Stimulated activated naive CD8-positive, alpha-beta T cell treated with anti-CD3 and anti-CD28 coated beads, Interleukin-15, Interleukin-2, amounts not matched to agents 100 U/mL and 50 U/mL, for 24 hours (primary cell): ENCODE measurements around the gene BPGM.

Source experiments
- ATAC-seq: fragments of 150-1000 bp; cut with Tn5 transposase; one replicate; pipeline ENCODE4 v1.10.0; 2021
- DNase-seq: peaks from one replicate; pipeline ENCODE4 v3.0.0; 2021

The BPGM gene

GRCh38 chr7:134698481-134698880, 51.8 kb downstream of the BPGM start:
- DNase-seq (no peak), ATAC-seq (no peak)

- DNase-seq (no peak), ATAC-seq (no peak)
Observed at GRCh38 chr7:134699021-134699818, 52.6 kb downstream of the BPGM start.

- ATAC-seq (no peak), DNase-seq (no peak)
Observed at GRCh38 chr7:134699899-134700298, 53.2 kb downstream of the BPGM start.

GRCh38 chr7:134701272-134701671, 54.6 kb downstream of the BPGM start:
- DNase-seq: no peak
- no peak for ATAC-seq

GRCh38 chr7:134702366-134703240, 56.0 kb downstream of the BPGM start:
- DNase-seq (no peak), ATAC-seq (no peak)

GRCh38 chr7:134703241-134703594, 56.6 kb downstream of the BPGM start:
- no peak for ATAC-seq
- DNase-seq: no peak

GRCh38 chr7:134703782-134704181, 57.1 kb downstream of the BPGM start:
- DNase-seq (no peak), ATAC-seq (no peak)

GRCh38 chr7:134704827-134705226, 58.2 kb downstream of the BPGM start:
- DNase-seq: no peak
- no peak for ATAC-seq

GRCh38 chr7:134705716-134706115, 59.1 kb downstream of the BPGM start:
- ATAC-seq: no peak
- no peak for DNase-seq

GRCh38 chr7:134706468-134706867, 59.8 kb downstream of the BPGM start:
- ATAC-seq: no peak

GRCh38 chr7:134707663-134708378, 61.2 kb downstream of the BPGM start:
- ATAC-seq (no peak), DNase-seq (no peak)

More at GRCh38 chr7:134706468-134706867, 59.8 kb downstream of the BPGM start:
- DNase-seq: no peak

- ATAC-seq (no peak), DNase-seq (no peak)
Observed at GRCh38 chr7:134708692-134709091, 62.0 kb downstream of the BPGM start.

- no peak for DNase-seq
- no peak for ATAC-seq
Observed at GRCh38 chr7:134709197-134709596, 62.5 kb downstream of the BPGM start.

GRCh38 chr7:134710511-134710853, 63.8 kb downstream of the BPGM start:
- peak; percentile 20 for ATAC-seq
- no peak for DNase-seq

GRCh38 chr7:134710854-134711624, 64.4 kb downstream of the BPGM start:
- peak; percentile 96 for ATAC-seq
- peak; percentile 44 for DNase-seq

GRCh38 chr7:134712196-134712595, 65.5 kb downstream of the BPGM start:
- no peak for ATAC-seq
- no peak for DNase-seq

GRCh38 chr7:134714470-134715205, 68.0 kb downstream of the BPGM start:
- ATAC-seq (no peak), DNase-seq (no peak)

GRCh38 chr7:134718211-134718875, 71.7 kb downstream of the BPGM start:
- DNase-seq: no peak
- no peak for ATAC-seq

GRCh38 chr7:134720091-134720935, 73.7 kb downstream of the BPGM start:
- ATAC-seq: no peak
- DNase-seq: no peak

- no peak for ATAC-seq
- DNase-seq: no peak
Observed at GRCh38 chr7:134721171-134721570, 74.5 kb downstream of the BPGM start.
